IMR-90 (cell line): Measurements from ENCODE around the gene TTC7B. TPM values are rescaled to one million over a fixed set of nuclear protein-coding genes. Genes with fewer than 3 reads are reported as not detected.

Experiments used
- ATAC-seq: fragments of 200-7000 bp; cut with Tn5 transposase; 2 replicates; pipeline ENCODE4 v1.9.1; 2020; ENCODE audit warnings: low read depth, mild to moderate bottlenecking, moderate library complexity
- BruUV-seq: library from RNA; stranded (reverse); fragments of 400-500 nt; replicated peaks from 2 replicates; lab custom pipeline; 2021; lab: Mats Ljungman, UMichigan
- CTCF ChIA-PET: fragments of 300-600 bp; formaldehyde crosslinking; extraction: SDS; loops from one replicate; lab custom pipeline; 2021; ENCODE audit warnings: antibody characterized with exemption; lab: Yijun Ruan, JAX
- POLR2A ChIA-PET: fragments of 300-600 bp; sonication (Branson Sonifier 250); formaldehyde crosslinking; loops from one replicate; lab custom pipeline; 2022; ENCODE audit warnings: antibody characterized with exemption; ENCODE audit not compliant: unreplicated experiment; lab: Charles Lee
- DNase-seq: peaks from one replicate; pipeline ENCODE4 v3.0.0; 2013
- H2AFZ ChIP-seq: replicated peaks from 2 replicates; pipeline ENCODE3; 2013; ENCODE audit warnings: low read length, mild to moderate bottlenecking; ENCODE audit not compliant: poor library complexity
- H2AK5ac ChIP-seq: 2 replicates; pipeline ENCODE4 v1.6.1; 2013; ENCODE audit warnings: low read depth, low read length, inconsistent platforms
- H2AK9ac ChIP-seq: replicated peaks from 2 replicates; pipeline ENCODE3; 2013; ENCODE audit warnings: mild to moderate bottlenecking, low read depth, low read length, moderate library complexity; ENCODE audit not compliant: poor library complexity
- H2BK120ac ChIP-seq: 2 replicates; pipeline ENCODE4 v1.6.1; 2013; ENCODE audit warnings: low read depth, low read length, inconsistent platforms
- H2BK15ac ChIP-seq: 3 replicates; pipeline ENCODE4 v1.6.1; 2013; ENCODE audit warnings: low read depth, low read length, inconsistent platforms
- H2BK20ac ChIP-seq: 2 replicates; pipeline ENCODE4 v1.6.1; 2013; ENCODE audit warnings: low read depth, mild to moderate bottlenecking, inconsistent platforms, low read length, moderate library complexity
- H2BK5ac ChIP-seq: 2 replicates; pipeline ENCODE4 v1.6.1; 2013; ENCODE audit warnings: mild to moderate bottlenecking, low read depth, low read length, inconsistent platforms; ENCODE audit not compliant: poor library complexity, severe bottlenecking
- H3K14ac ChIP-seq: replicated peaks from 2 replicates; pipeline ENCODE4 v1.6.1; 2013; ENCODE audit warnings: low read depth, low read length, inconsistent platforms
- H3K18ac ChIP-seq: 2 replicates; pipeline ENCODE4 v1.6.1; 2013; ENCODE audit warnings: low read depth, low read length, control low read depth
- H3K23ac ChIP-seq: 2 replicates; pipeline ENCODE4 v1.6.1; 2013; ENCODE audit warnings: low read depth, low read length, inconsistent platforms
- H3K27ac ChIP-seq: 2 replicates; pipeline ENCODE4 v1.5.1; 2013; ENCODE audit warnings: mild to moderate bottlenecking, control low read depth, low read length; ENCODE audit not compliant: insufficient read depth
- H3K27me3 ChIP-seq: 2 replicates; pipeline ENCODE4 v1.6.1; 2013; ENCODE audit warnings: low read length; ENCODE audit not compliant: control insufficient read depth, insufficient read depth
- H3K36me3 ChIP-seq: 2 replicates; pipeline ENCODE4 v1.6.1; 2013; ENCODE audit warnings: low read length, mixed read lengths; ENCODE audit not compliant: control insufficient read depth, insufficient read depth
- H3K4ac ChIP-seq: 2 replicates; pipeline ENCODE4 v1.6.1; 2013; ENCODE audit warnings: low read depth, low read length, inconsistent platforms
- H3K4me1 ChIP-seq: 2 replicates; pipeline ENCODE4 v1.6.1; 2013; ENCODE audit warnings: low read length, mixed read lengths; ENCODE audit not compliant: control insufficient read depth, insufficient read depth
- H3K4me2 ChIP-seq: 2 replicates; pipeline ENCODE4 v1.6.1; 2013; ENCODE audit warnings: low read depth, mild to moderate bottlenecking, control low read depth, low read length, moderate library complexity
- H3K4me3 ChIP-seq: 2 replicates; pipeline ENCODE4 v1.5.1; 2013; ENCODE audit warnings: low read depth, mild to moderate bottlenecking, control low read depth, low read length, moderate library complexity; ENCODE audit not compliant: insufficient read depth
- H3K56ac ChIP-seq: 2 replicates; pipeline ENCODE4 v1.6.1; 2013; ENCODE audit warnings: low read length, inconsistent platforms; ENCODE audit not compliant: insufficient read depth; ENCODE audit errors: extremely low read depth
- H3K79me1 ChIP-seq, 2 experiments: 2 replicates each; pipeline ENCODE4 v1.6.1; 2013; ENCODE audit warnings: low read length in 2 of 2, inconsistent platforms in 1 of 2, low read depth in 1 of 2
- H3K9ac ChIP-seq: 2 replicates; pipeline ENCODE4 v1.6.1; 2013; ENCODE audit warnings: low read depth, low read length, control low read depth
- H3K9me1 ChIP-seq: 2 replicates; pipeline ENCODE4 v1.6.1; 2013; ENCODE audit warnings: low read length, inconsistent platforms; ENCODE audit not compliant: insufficient read depth
- H3K9me3 ChIP-seq: 2 replicates; pipeline ENCODE4 v1.6.1; 2013; ENCODE audit warnings: low read length; ENCODE audit not compliant: control insufficient read depth, insufficient read depth
- H4K20me1 ChIP-seq: 2 replicates; pipeline ENCODE4 v1.6.1; 2013; ENCODE audit warnings: low read length, inconsistent platforms; ENCODE audit not compliant: insufficient read depth
- H4K5ac ChIP-seq: 2 replicates; pipeline ENCODE4 v1.6.1; 2013; ENCODE audit warnings: mild to moderate bottlenecking, low read depth, low read length, control low read depth
- H4K8ac ChIP-seq, 2 experiments: 2 replicates each; pipeline ENCODE4 v1.6.1; 2013; ENCODE audit warnings: low read depth in 2 of 2, low read length in 2 of 2, control low read depth in 1 of 2, inconsistent platforms in 1 of 2
- H4K91ac ChIP-seq: 2 replicates; pipeline ENCODE4 v1.6.1; 2013; ENCODE audit warnings: low read depth, low read length, inconsistent platforms; ENCODE audit not compliant: insufficient read depth
- BHLHE40 ChIP-seq: fragments of 150-350 bp; IDR thresholded peaks from 2 replicates; pipeline ENCODE4 v1.6.1; 2016; ENCODE audit warnings: mild to moderate bottlenecking, low read depth, low read length
- CHD1 ChIP-seq: IDR thresholded peaks from 2 replicates; pipeline ENCODE4 v1.6.1; 2012; ENCODE audit warnings: low read depth, low read length, improper control_type of control experiment
- POLR2A ChIP-seq: IDR thresholded peaks from 2 replicates; pipeline ENCODE4 v1.6.1; 2012; ENCODE audit warnings: mild to moderate bottlenecking, low read depth, low read length
- SMC3 ChIP-seq: fragments of 150-350 bp; IDR thresholded peaks from 2 replicates; pipeline ENCODE4 v1.6.1; 2016; ENCODE audit warnings: low read depth, mild to moderate bottlenecking, antibody characterized with exemption, low read length, moderate library complexity
- WGBS, 2 experiments: methylation state at CpG; one replicate each; pipeline versions ENCODE4 v1.1.5 to v1.1.7; 2013; ENCODE audit warnings: missing lambda C conversion rate in 2 of 2; ENCODE audit not compliant: insufficient read length in 1 of 2; ENCODE audit errors: extremely low coverage in 2 of 2; 5-methylcytosine and 5-hydroxymethylcytosine counted together
- dilution Hi-C: fragments of 300-500 bp; cut with HindIII; formaldehyde crosslinking; loops from one replicate; pipeline ENCODE4 v1.14.3; 2018; ENCODE audit warnings: low sequenced_read_pairs; ENCODE audit not compliant: unreplicated experiment
- in situ Hi-C: fragments of 300-500 bp; cut with MboI; formaldehyde crosslinking; loops from 3 replicates; pipeline ENCODE4 v1.14.3; 2019; ENCODE audit warnings: low sequenced_read_pairs, inconsistent platforms, mixed read lengths
- intact Hi-C: fragments of 100-400 bp; cut with micrococcal nuclease; formaldehyde crosslinking; loops from 2 replicates; pipeline ENCODE4 v1.10.0; 2022
- polyA plus RNA-seq, 3 experiments: library from polyadenylated mRNA; depleted of rRNA; stranded (reverse); fragments of >200 nt; gene quantifications; 2 replicates each; pipeline ENCODE4 v1.2.3, GENCODE V29; 2012; ENCODE audit warnings: low replicate concordance in 1 of 3
- total RNA-seq: library from RNA; depleted of rRNA; stranded (reverse); fragments of >200 nt; gene quantifications from 2 replicates; pipeline ENCODE4 v1.2.3, GENCODE V29; 2012

The TTC7B gene
- total and polyA plus RNA-seq, 2 of the 4 experiments (the other 2 are of a cell fraction) = 18.1 to 35.3 TPM

GRCh38 chr14:90619911-90620310 lies 196.3 kb downstream of the TTC7B start:
- in situ Hi-C loops = no loop called here
- no CpG with 5 or more reads among the region's 8 CpGs for WGBS, 2 experiments
- no peak overlapping the region for H4K5ac ChIP-seq

More at GRCh38 chr14:90619911-90620310, 196.3 kb downstream of the TTC7B start:
- Histone ChIP-seq H3K4ac (no peak overlapping the region), H3K4me2 (no peak overlapping the region), H3K36me3 (peaks cover 4% of the 10 kb centered on the region; the same call in 1 of the 2 replicates), H3K9me1 (peaks cover 4% of the 10 kb centered on the region; the same call in 1 of the 2 replicates), H2AK5ac (no peak overlapping the region), H4K91ac (no peak overlapping the region), H2BK5ac (no peak overlapping the region), H2BK120ac (no peak overlapping the region), H4K8ac (no peak overlapping the region), H2AK9ac (no peak overlapping the region), H2BK15ac (no peak overlapping the region), H3K14ac (no peak overlapping the region), H3K27ac (no peak overlapping the region), H3K4me1 (peaks cover 3% of the 10 kb centered on the region), H2AFZ (no peak overlapping the region), H3K79me1 (no peaks in the 10 kb centered on the region), H3K9ac (no peak overlapping the region), H3K27me3 (no peaks in the 10 kb centered on the region), H2BK20ac (no peak overlapping the region), H3K4me3 (no peak overlapping the region), H3K9me3 (no peaks in the 10 kb centered on the region), H3K23ac (no peak overlapping the region), H3K56ac (no peak overlapping the region), H3K18ac (no peak overlapping the region), H4K20me1 (no peaks in the 10 kb centered on the region)
- intact Hi-C loops (no loop called here), dilution Hi-C loops (no loop called here)
- ATAC-seq = no peak
- POLR2A ChIA-PET = no interaction called here
- no TSS peak for BruUV-seq
- CTCF ChIA-PET = interaction anchor here (0.6 kb wide), 1 partner anchor 136 kb away, joined by 3 read pairs; no protein-coding TSS in a partner anchor
- no peak for TF ChIP-seq POLR2A
- no peak for TF ChIP-seq CHD1
- TF ChIP-seq SMC3 = no peak
- TF ChIP-seq BHLHE40 = no peak
- DNase-seq = no peak
